Hepatocyte (in vitro differentiated cells): ENCODE data around the gene HEXD. TPM values are rescaled to one million over a fixed set of nuclear protein-coding genes. Genes with fewer than 3 reads are reported as not detected.

Experiments
- DNase-seq: peaks from one replicate; pipeline ENCODE4 v3.0.0-alpha.2; 2016; ENCODE audit warnings: low spot score
- H2AFZ ChIP-seq: fragments of 200-600 bp; sonication (generic); 2 replicates; pipeline ENCODE4 v1.6.0; 2016; ENCODE audit warnings: antibody characterized with exemption, mild to moderate bottlenecking
- H3K27ac ChIP-seq: fragments of 200-600 bp; sonication (generic); 2 replicates; pipeline ENCODE4 v1.5.1; 2016; ENCODE audit warnings: mild to moderate bottlenecking
- H3K27me3 ChIP-seq: fragments of 200-600 bp; sonication (generic); 2 replicates; pipeline ENCODE4 v1.6.1; 2016
- H3K36me3 ChIP-seq: fragments of 200-600 bp; sonication (generic); replicated peaks from 2 replicates; pipeline ENCODE4 v1.5.1; 2016; ENCODE audit warnings: low read depth; ENCODE audit not compliant: insufficient read depth
- H3K4me1 ChIP-seq: fragments of 200-600 bp; sonication (generic); 2 replicates; pipeline ENCODE4 v1.5.1; 2016; ENCODE audit warnings: mild to moderate bottlenecking, moderate library complexity; ENCODE audit not compliant: insufficient read depth
- H3K4me2 ChIP-seq: fragments of 200-600 bp; sonication (generic); 2 replicates; pipeline ENCODE4 v1.6.0; 2016
- H3K4me3 ChIP-seq: fragments of 200-600 bp; sonication (generic); 2 replicates; pipeline ENCODE4 v1.5.1; 2016; ENCODE audit warnings: mild to moderate bottlenecking
- H3K79me2 ChIP-seq: fragments of 200-600 bp; sonication (generic); 2 replicates; pipeline ENCODE4 v1.6.0; 2017; ENCODE audit warnings: mild to moderate bottlenecking
- H3K9me2 ChIP-seq: fragments of 200-600 bp; sonication (generic); replicated peaks from 2 replicates; pipeline ENCODE4 v1.6.0; 2017; ENCODE audit warnings: mild to moderate bottlenecking; ENCODE audit not compliant: insufficient read depth
- H3K9me3 ChIP-seq: fragments of 200-600 bp; sonication (generic); 2 replicates; pipeline ENCODE4 v1.5.1; 2016; ENCODE audit warnings: low read depth, mild to moderate bottlenecking
- H4K20me1 ChIP-seq: fragments of 200-600 bp; sonication (generic); 2 replicates; pipeline ENCODE4 v1.6.0; 2016; ENCODE audit warnings: mild to moderate bottlenecking; ENCODE audit not compliant: insufficient read depth, poor library complexity, severe bottlenecking
- EZH2 ChIP-seq: fragments of 200-600 bp; sonication (generic); IDR thresholded peaks from 2 replicates; pipeline ENCODE4 v1.6.1; 2016; ENCODE audit warnings: antibody characterized with exemption, mild to moderate bottlenecking, borderline replicate concordance
- EZH2phosphoT487 ChIP-seq: fragments of 200-600 bp; sonication (generic); IDR thresholded peaks from one replicate; pipeline ENCODE4 v1.6.1; 2018; ENCODE audit warnings: antibody characterized with exemption, mild to moderate bottlenecking, low read depth, moderate library complexity; ENCODE audit not compliant: unreplicated experiment, severe bottlenecking
- WGBS: methylation state at CpG from one replicate; pipeline ENCODE4 v1.1.6; 2016; ENCODE audit warnings: low lambda C conversion rate; ENCODE audit errors: missing lambda C conversion rate; 5-methylcytosine and 5-hydroxymethylcytosine counted together
- polyA plus RNA-seq: library from polyadenylated mRNA; unstranded; fragments of >200 nt; fragmentation: Nextera tagmentation; extraction: Ambion mirVana; gene quantifications from 2 replicates; pipeline ENCODE4 v1.2.1, GENCODE V29; 2016
- total RNA-seq: library from RNA; depleted of rRNA; stranded (reverse); fragments of >200 nt; gene quantifications from 2 replicates; pipeline ENCODE4 v1.2.3, GENCODE V29; 2014
- TF ChIP-seq, protein P1 (sequence below): fragments of 200-600 bp; sonication (generic); IDR thresholded peaks from 2 replicates; pipeline ENCODE4 v1.5.1; 2016; ENCODE audit warnings: antibody characterized with exemption, mild to moderate bottlenecking; ENCODE audit not compliant: poor library complexity

HEXD gene
- total and polyA plus RNA-seq, 2 experiments from 2014 or later = 32.6 to 46.0 TPM

DNA sequence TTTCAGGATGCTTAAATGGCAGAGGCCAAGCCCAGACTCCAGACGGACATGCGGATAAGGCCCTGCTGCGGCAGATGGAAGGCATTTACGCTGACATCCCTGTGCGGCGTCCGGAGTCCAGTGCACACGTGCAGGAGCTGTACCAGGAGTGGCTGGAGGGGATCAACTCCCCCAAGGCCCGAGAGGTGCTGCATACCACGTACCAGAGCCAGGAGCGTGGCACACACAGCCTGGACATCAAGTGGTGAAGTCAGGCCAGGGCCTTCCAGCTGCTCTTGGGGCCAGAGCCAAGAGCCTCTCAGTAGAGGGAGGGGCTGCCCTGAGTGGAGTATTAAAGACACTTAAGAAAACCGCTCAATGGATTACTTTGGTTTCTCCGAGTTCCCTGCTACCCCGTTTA lies 69.8 kb downstream of the HEXD start:
- Histone ChIP-seq H3K36me3 (no peaks in the 10 kb centered on the region), H3K9me2 (no peaks in the 10 kb centered on the region), H3K4me1 (no peaks in the 10 kb centered on the region), H3K27ac (no peak overlapping the region), H3K79me2 (no peaks in the 10 kb centered on the region), H3K4me2 (no peak overlapping the region), H3K27me3 (no peaks in the 10 kb centered on the region), H3K9me3 (no peaks in the 10 kb centered on the region), H2AFZ (no peak overlapping the region), H3K4me3 (no peak overlapping the region), H4K20me1 (no peaks in the 10 kb centered on the region)
- 92% methylated on average over 14 of the region's 14 CpGs for WGBS
- TF ChIP-seq EZH2phosphoT487 (no peak), EZH2 (no peak)
- TF ChIP-seq, protein P1, sequence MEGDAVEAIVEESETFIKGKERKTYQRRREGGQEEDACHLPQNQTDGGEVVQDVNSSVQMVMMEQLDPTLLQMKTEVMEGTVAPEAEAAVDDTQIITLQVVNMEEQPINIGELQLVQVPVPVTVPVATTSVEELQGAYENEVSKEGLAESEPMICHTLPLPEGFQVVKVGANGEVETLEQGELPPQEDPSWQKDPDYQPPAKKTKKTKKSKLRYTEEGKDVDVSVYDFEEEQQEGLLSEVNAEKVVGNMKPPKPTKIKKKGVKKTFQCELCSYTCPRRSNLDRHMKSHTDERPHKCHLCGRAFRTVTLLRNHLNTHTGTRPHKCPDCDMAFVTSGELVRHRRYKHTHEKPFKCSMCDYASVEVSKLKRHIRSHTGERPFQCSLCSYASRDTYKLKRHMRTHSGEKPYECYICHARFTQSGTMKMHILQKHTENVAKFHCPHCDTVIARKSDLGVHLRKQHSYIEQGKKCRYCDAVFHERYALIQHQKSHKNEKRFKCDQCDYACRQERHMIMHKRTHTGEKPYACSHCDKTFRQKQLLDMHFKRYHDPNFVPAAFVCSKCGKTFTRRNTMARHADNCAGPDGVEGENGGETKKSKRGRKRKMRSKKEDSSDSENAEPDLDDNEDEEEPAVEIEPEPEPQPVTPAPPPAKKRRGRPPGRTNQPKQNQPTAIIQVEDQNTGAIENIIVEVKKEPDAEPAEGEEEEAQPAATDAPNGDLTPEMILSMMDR = no peak
- DNase-seq = no peak

- WGBS = 86% methylated on average over 8 of the region's 8 CpGs
- Histone ChIP-seq H3K27me3 (no peaks in the 10 kb centered on the region), H3K4me2 (no peak overlapping the region), H3K4me1 (no peaks in the 10 kb centered on the region), H3K36me3 (no peaks in the 10 kb centered on the region), H3K9me2 (no peaks in the 10 kb centered on the region), H3K79me2 (no peaks in the 10 kb centered on the region), H3K4me3 (no peak overlapping the region), H4K20me1 (no peaks in the 10 kb centered on the region), H3K27ac (no peak overlapping the region), H2AFZ (no peak overlapping the region), H3K9me3 (no peaks in the 10 kb centered on the region)
- DNase-seq = no peak
- TF ChIP-seq EZH2phosphoT487 (no peak), EZH2 (no peak)
- TF ChIP-seq, protein P1 = no peak
Measured at GRCh38 chr17:82489117-82489516, 71.0 kb downstream of the HEXD start.

- H3K4me2 ChIP-seq = no peak overlapping the region
- H3K79me2 ChIP-seq = no peaks in the 10 kb centered on the region
- no peaks in the 10 kb centered on the region for H3K9me2 ChIP-seq
- H4K20me1 ChIP-seq = no peaks in the 10 kb centered on the region
- no peaks in the 10 kb centered on the region for H3K4me1 ChIP-seq
- DNase-seq = no peak
- H2AFZ ChIP-seq = no peak overlapping the region
- no peak overlapping the region for H3K4me3 ChIP-seq
- TF ChIP-seq EZH2phosphoT487 = no peak
- no peak for TF ChIP-seq EZH2
- TF ChIP-seq, protein P1 = no peak
- WGBS = 94% methylated on average over 21 of the region's 21 CpGs
- no peaks in the 10 kb centered on the region for H3K36me3 ChIP-seq
- H3K27me3 ChIP-seq = no peaks in the 10 kb centered on the region
- H3K9me3 ChIP-seq = no peaks in the 10 kb centered on the region
- H3K27ac ChIP-seq = no peak overlapping the region
Measured at GRCh38 chr17:82489851-82490511, 71.8 kb downstream of the HEXD start.
